ENCODE measurements around the gene HOXB2. TPM values are rescaled to one million over a fixed set of nuclear protein-coding genes. Genes with fewer than 3 reads are reported as not detected.

HOXB2 gene
- polyA plus RNA-seq, 3 donors = 5.0 to 33.9 (median 24.3) TPM

Other genes with a start within 250 kb of the HOXB2 start
- gene SKAP1, start 114.9 kb downstream of the HOXB2 start, polyA plus RNA-seq = 1 to 10 TPM in 1 of 3 donors, under 1 TPM in 1, not detected in 1; 0.77 to 1.4 TPM
- under 1 TPM in 1 of 3 donors, not detected in 2; 0.45 TPM for gene HOXB1, start 14.1 kb downstream of the HOXB2 start, polyA plus RNA-seq
- gene HOXB4, start 33.2 kb upstream of the HOXB2 start, polyA plus RNA-seq = 1 to 10 TPM; 1.1 to 5.4 (median 3.6) TPM
- gene HOXB3, start 45.1 kb upstream of the HOXB2 start, polyA plus RNA-seq = 10 to 100 TPM in 1 of 3 donors, 1 to 10 TPM in 2; 2.6 to 10.2 (median 9.6) TPM
- 1 to 10 TPM in 2 of 3 donors, under 1 TPM in 1; 0.59 to 3.9 (median 2.2) TPM for gene HOXB5, start 48.7 kb upstream of the HOXB2 start, polyA plus RNA-seq
- gene HOXB6, start 59.9 kb upstream of the HOXB2 start, polyA plus RNA-seq = 10 to 100 TPM in 2 of 3 donors, 1 to 10 TPM in 1; 1.8 to 14.7 (median 10.4) TPM
- gene HOXB7, start 65.9 kb upstream of the HOXB2 start, polyA plus RNA-seq = 10 to 100 TPM in 2 of 3 donors, 1 to 10 TPM in 1; 1.6 to 18.1 (median 14.6) TPM
- 1 to 10 TPM in 2 of 3 donors, under 1 TPM in 1; 0.76 to 8.3 (median 6.9) TPM for gene HOXB8, start 70.2 kb upstream of the HOXB2 start, polyA plus RNA-seq
- gene HOXB9, start 81.2 kb upstream of the HOXB2 start, polyA plus RNA-seq = 1 to 10 TPM in 1 of 3 donors, under 1 TPM in 2; 0.15 to 1.0 (median 0.97) TPM
- gene PRAC1, start 177.4 kb upstream of the HOXB2 start, polyA plus RNA-seq = not detected
- gene PRAC2, start 178.1 kb upstream of the HOXB2 start, polyA plus RNA-seq = not detected
- gene HOXB13, start 183.6 kb upstream of the HOXB2 start, polyA plus RNA-seq = not detected